ENCODE measurements around the gene HABP4. TPM values are rescaled to one million over a fixed set of nuclear protein-coding genes. Genes with fewer than 3 reads are reported as not detected.

The HABP4 gene
- total and polyA plus RNA-seq, 10 of the 15 experiments (the other 5 are each of a cell fraction or from before 2014, with no cell fraction given): 1.6 to 15.4 (median 11.6) TPM

GRCh38 chr9:96485280-96485679 is 35.3 kb downstream of the HABP4 start:
- intact Hi-C loops (cut with micrococcal nuclease; ENCODE audit: unreplicated experiment) (loop anchor here (2.0 kb wide), 1 partner anchor 82 kb away; no protein-coding TSS in a partner anchor), in situ Hi-C loops (cut with MboI) (no loop called here)
- Histone ChIP-seq H3K4me3 (no peak overlapping the region), H4K20me1 (ENCODE audit: control insufficient read depth, insufficient read depth) (no peaks in the 10 kb centered on the region), H3K27me3 (replicated peaks in 1 of 2; ENCODE audit: control insufficient read depth in 2 of 2, insufficient read depth in 2 of 2, low read length in 1 of 2) (no peaks in the 10 kb centered on the region), H3K9me3 (replicated peaks; ENCODE audit: control insufficient read depth, insufficient read depth, low read length) (no peaks in the 10 kb centered on the region), H3K27ac (ENCODE audit: control insufficient read depth, insufficient read depth) (no peak overlapping the region), H2AFZ (ENCODE audit: control insufficient read depth, low read depth, low read length) (no peak overlapping the region), H3K36me3 (ENCODE audit: control insufficient read depth in 2 of 2, insufficient read depth in 2 of 2, low read length in 1 of 2) (no peaks in the 10 kb centered on the region), H3K4me1 (ENCODE audit: control insufficient read depth, insufficient read depth, low read length) (peaks cover 19% of the 10 kb centered on the region), H3K4me2 (ENCODE audit: control insufficient read depth, insufficient read depth) (peak overlapping the region; percentile 38; the same call in 1 of the 2 replicates), H3K9ac (ENCODE audit: control insufficient read depth, insufficient read depth, low read length) (no peak overlapping the region), H3K79me2 (ENCODE audit: control insufficient read depth, insufficient read depth, low read length) (no peaks in the 10 kb centered on the region)
- ATAC-seq (no peak), DNase-seq (ENCODE audit: low read depth, low spot score) (no peak), FAIRE-seq (no peak)
- ChIA-PET SMC1A (ENCODE audit: uncharacterized antibody, unreplicated experiment) (interaction anchor here (1.1 kb wide), 1 partner anchor 195 kb away, joined by 3 read pairs; no protein-coding TSS in a partner anchor), RAD21 (ENCODE audit: unreplicated experiment) (no interaction called here), CTCF (interaction anchor here (1.0 kb wide), 1 partner anchor 10 kb away, joined by 3 read pairs; no protein-coding TSS in a partner anchor), POLR2A (interaction anchor here (0.7 kb wide), 1 partner anchor 82 kb away, joined by 4 read pairs; no protein-coding TSS in a partner anchor)
- BruUV-seq (replicated peaks): no TSS peak
- 97% methylated on average over 16 of the region's 16 CpGs for WGBS (ENCODE audit: insufficient coverage, insufficient replicate concordance, low lambda C conversion rate, missing lambda C conversion rate)
- TF ChIP-seq EZH2 (IDR thresholded peaks at IDR 0.05; ENCODE audit: borderline replicate concordance, control insufficient read depth, low read depth, low read length) (no peak), MEF2B (IDR thresholded peaks at IDR 0.05; ENCODE audit: partially characterized antibody, poor library complexity, severe bottlenecking) (no peak), ELK1 (IDR thresholded peaks at IDR 0.05; ENCODE audit: low read depth, low read length) (no peak), REST (IDR thresholded peaks at IDR 0.05; ENCODE audit: low read depth, low read length) (no peak), CREM (IDR thresholded peaks at IDR 0.05; ENCODE audit: low read depth) (no peak), SMAD1 (IDR thresholded peaks at IDR 0.05; ENCODE audit: low read depth, partially characterized antibody) (no peak), ZNF622 (IDR thresholded peaks at IDR 0.05) (no peak), MTA2 (IDR thresholded peaks at IDR 0.05; ENCODE audit: low read depth) (no peak), TCF3 (IDR thresholded peaks at IDR 0.05; ENCODE audit: borderline replicate concordance, insufficient read depth, low read depth, low read length) (no peak), SMARCA5 (IDR thresholded peaks at IDR 0.05) (no peak), BCL3 (IDR thresholded peaks at IDR 0.05; ENCODE audit: borderline replicate concordance, insufficient read depth, low read depth, low read length, poor library complexity, severe bottlenecking) (no peak), FOXK2 (IDR thresholded peaks at IDR 0.05) (no peak), NKRF (conservative IDR thresholded peaks at IDR 0.05) (no peak)
- TF ChIP-seq, protein P1, sequence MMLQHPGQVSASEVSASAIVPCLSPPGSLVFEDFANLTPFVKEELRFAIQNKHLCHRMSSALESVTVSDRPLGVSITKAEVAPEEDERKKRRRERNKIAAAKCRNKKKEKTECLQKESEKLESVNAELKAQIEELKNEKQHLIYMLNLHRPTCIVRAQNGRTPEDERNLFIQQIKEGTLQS (IDR thresholded peaks at IDR 0.05; ENCODE audit: borderline replicate concordance, extremely low read depth, low read depth, low read length): no peak

Data from GM12878 (cell line).